Suprapubic skin (tissue), 3 donors: ENCODE data around the gene CHRND.

Experiments
- EP300 ChIP-seq: sonication (generic); formaldehyde crosslinking; IDR thresholded peaks from one replicate; pipeline ENCODE4 v1.6.1; 2017; ENCODE audit warnings: antibody characterized with exemption
- POLR2A ChIP-seq, 2 donors: fragments of 450-650 bp; IDR thresholded peaks; one replicate each; pipeline ENCODE4 v1.6.1; 2017; ENCODE audit warnings: antibody characterized with exemption in 2 of 2, mild to moderate bottlenecking in 2 of 2, moderate library complexity in 2 of 2
- TF ChIP-seq, protein P1 (sequence below), 2 donors: fragments of 200-600 bp in 1 of 2; fragments of 450-650 bp in 1 of 2; sonication (generic) in 1 of 2; IDR thresholded peaks; one replicate each; pipeline ENCODE4 v1.5.1; 2016 to 2019; ENCODE audit warnings: antibody characterized with exemption in 2 of 2, mild to moderate bottlenecking in 1 of 2, moderate library complexity in 1 of 2

DNA sequence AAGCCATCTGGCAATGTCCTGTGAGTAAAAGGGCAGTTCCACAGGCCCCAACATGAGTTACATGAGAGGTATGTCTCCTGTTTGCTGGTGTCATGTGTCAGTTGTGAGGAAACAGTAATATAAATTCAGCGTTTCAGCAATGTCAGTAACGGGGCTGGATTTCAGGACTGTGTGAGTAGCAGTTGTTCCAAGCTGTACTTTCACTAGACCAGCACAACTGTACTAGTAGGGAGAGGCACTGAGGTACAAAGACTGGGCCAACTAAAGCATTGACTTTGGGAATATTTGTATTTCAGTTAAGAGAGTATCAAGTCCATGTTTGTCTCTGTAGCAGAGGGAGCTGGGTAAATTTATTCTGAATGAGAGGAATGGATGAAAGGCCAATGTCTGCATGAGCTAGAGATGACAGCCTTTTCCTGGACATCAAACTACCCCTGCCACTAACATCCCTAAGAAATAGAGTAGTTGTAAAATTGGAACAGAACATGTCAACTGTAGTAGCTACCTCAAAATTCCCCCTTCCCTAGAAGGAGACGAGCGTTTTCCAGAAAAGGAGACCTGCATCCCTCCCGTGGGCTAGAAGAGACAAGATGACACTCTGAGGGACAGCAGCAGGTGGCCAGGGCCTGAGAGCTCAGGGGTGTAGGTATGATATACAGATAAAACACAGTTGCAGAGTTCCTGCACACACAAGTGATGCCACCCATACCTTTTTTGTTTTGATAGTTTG lies 48.9 kb downstream of the CHRND start:
- TF ChIP-seq, protein P1, sequence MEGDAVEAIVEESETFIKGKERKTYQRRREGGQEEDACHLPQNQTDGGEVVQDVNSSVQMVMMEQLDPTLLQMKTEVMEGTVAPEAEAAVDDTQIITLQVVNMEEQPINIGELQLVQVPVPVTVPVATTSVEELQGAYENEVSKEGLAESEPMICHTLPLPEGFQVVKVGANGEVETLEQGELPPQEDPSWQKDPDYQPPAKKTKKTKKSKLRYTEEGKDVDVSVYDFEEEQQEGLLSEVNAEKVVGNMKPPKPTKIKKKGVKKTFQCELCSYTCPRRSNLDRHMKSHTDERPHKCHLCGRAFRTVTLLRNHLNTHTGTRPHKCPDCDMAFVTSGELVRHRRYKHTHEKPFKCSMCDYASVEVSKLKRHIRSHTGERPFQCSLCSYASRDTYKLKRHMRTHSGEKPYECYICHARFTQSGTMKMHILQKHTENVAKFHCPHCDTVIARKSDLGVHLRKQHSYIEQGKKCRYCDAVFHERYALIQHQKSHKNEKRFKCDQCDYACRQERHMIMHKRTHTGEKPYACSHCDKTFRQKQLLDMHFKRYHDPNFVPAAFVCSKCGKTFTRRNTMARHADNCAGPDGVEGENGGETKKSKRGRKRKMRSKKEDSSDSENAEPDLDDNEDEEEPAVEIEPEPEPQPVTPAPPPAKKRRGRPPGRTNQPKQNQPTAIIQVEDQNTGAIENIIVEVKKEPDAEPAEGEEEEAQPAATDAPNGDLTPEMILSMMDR (IDR thresholded peaks at IDR 0.05), result no peak
- TF ChIP-seq POLR2A (IDR thresholded peaks at IDR 0.05) (no peak), EP300 (no peak)
